ENCODE data around the gene TSTD1.

DNA sequence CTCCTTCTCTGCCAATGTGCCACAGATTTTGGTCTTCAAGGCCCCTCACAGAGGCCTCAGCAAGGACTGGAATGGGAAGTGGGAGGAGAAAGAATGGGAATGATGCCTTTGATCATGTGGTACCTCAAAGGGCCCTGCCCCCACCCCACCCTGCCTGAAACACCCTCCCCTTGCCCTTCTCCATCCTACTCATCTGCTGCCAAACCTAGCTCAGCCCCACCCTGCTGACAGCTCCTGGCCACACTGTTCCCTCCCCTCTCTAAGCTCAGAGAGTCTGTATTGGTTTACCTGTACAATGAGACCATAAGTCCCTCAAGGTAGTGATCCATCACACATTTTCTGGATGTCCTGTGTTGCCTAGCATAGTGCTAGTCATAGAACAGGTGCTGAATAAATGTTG lies 37.6 kb upstream of the TSTD1 start:
- TF ChIP-seq POLR2AphosphoS5 (IDR thresholded peaks at IDR 0.05; ENCODE audit: low read depth, low read length) (no peak), POLR2A (IDR thresholded peaks at IDR 0.05; ENCODE audit: low read depth, low read length) (no peak)

Data from GM12892 (cell line).